ENCODE data around the gene HLCS. TPM values are rescaled to one million over a fixed set of nuclear protein-coding genes. Genes with fewer than 3 reads are reported as not detected.

HLCS gene
- polyA plus RNA-seq, 1 experiment, result 22.3 TPM

DNA sequence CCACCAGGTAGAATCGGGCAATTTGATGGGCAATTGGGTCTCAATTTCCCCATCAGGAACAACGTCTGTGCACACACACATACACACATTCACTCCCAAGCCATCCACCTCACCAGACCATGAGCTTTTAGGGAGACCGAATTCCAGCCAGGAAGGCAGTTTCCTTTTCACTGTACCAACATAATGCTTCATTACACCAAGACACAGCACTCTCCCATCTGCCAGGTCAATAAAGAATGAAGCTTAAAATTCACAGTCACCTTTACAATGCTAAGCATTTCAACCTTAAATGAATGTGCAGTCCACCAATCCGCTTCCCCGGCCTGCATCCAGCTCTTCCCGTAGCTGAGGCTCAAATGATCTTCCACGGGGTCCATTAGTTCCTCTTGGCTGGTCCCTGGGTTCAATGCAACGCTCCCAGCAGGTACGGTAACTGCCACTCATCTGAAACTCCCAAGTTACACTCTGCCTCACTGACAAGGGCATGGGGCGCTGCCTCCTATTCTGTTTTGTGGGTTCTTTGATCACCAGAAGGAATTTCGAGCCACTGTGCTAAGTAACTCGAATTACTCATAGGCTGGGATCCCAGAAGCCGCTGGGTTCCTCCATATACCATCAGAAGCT lies 162.5 kb downstream of the HLCS start:
- H3K27ac ChIP-seq (ENCODE audit: low read depth, low read length), result no peak overlapping the region
- CTCF ChIA-PET, result no interaction called here
- H3K27me3 ChIP-seq (ENCODE audit: control insufficient read depth, insufficient read depth, low read length), result no peaks in the 10 kb centered on the region
- TF ChIP-seq, protein P1, sequence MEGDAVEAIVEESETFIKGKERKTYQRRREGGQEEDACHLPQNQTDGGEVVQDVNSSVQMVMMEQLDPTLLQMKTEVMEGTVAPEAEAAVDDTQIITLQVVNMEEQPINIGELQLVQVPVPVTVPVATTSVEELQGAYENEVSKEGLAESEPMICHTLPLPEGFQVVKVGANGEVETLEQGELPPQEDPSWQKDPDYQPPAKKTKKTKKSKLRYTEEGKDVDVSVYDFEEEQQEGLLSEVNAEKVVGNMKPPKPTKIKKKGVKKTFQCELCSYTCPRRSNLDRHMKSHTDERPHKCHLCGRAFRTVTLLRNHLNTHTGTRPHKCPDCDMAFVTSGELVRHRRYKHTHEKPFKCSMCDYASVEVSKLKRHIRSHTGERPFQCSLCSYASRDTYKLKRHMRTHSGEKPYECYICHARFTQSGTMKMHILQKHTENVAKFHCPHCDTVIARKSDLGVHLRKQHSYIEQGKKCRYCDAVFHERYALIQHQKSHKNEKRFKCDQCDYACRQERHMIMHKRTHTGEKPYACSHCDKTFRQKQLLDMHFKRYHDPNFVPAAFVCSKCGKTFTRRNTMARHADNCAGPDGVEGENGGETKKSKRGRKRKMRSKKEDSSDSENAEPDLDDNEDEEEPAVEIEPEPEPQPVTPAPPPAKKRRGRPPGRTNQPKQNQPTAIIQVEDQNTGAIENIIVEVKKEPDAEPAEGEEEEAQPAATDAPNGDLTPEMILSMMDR (IDR thresholded peaks at IDR 0.05; ENCODE audit: low read depth, low read length), result no peak
- H3K9me3 ChIP-seq (ENCODE audit: control insufficient read depth, insufficient read depth, low read length), result no peaks in the 10 kb centered on the region; the same call in 1 of the 2 replicates
- POLR2A ChIA-PET, result no interaction called here
- H3K4me3 ChIP-seq (ENCODE audit: low read depth, low read length), result no peak overlapping the region
- no peak for DNase-seq (ENCODE audit: low read depth, low spot score)

GRCh38 chr21:36803051-36803645 lies 163.3 kb downstream of the HLCS start:
- H3K27ac ChIP-seq (ENCODE audit: low read depth, low read length), result no peak overlapping the region
- H3K9me3 ChIP-seq (ENCODE audit: control insufficient read depth, insufficient read depth, low read length), result no peaks in the 10 kb centered on the region; the same call in 1 of the 2 replicates
- ChIA-PET CTCF (no interaction called here), POLR2A (interaction anchor here (0.7 kb wide), 1 partner anchor 600 kb away, joined by 3 read pairs; no protein-coding TSS in a partner anchor)
- H3K27me3 ChIP-seq (ENCODE audit: control insufficient read depth, insufficient read depth, low read length), result no peaks in the 10 kb centered on the region
- H3K4me3 ChIP-seq (ENCODE audit: low read depth, low read length), result no peak overlapping the region
- no peak for DNase-seq (ENCODE audit: low read depth, low spot score)
- TF ChIP-seq, protein P1 (IDR thresholded peaks at IDR 0.05; ENCODE audit: low read depth, low read length), result no peak

DNA sequence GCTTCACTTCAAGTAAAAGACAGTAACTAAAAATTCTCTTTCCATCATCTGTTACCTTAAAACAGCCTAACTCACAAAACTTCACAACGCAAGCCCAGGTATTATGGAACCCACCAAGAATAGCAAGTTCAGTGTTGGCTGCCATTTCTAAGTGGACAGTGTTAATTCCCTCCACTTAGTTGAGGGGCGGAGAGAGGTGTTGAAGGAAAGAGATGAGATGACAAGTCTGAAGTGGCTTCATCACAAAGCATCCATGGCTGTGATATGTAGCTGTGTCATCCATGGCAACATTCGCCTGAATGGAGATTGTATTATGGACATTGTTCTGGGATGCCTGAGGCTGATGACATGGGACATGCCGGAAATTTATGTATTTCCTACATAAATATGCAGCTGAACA lies 165.7 kb downstream of the HLCS start:
- TF ChIP-seq, protein P1 (IDR thresholded peaks at IDR 0.05; ENCODE audit: low read depth, low read length), result no peak
- DNase-seq (ENCODE audit: low read depth, low spot score), result no peak
- CTCF ChIA-PET, result no interaction called here

DNA sequence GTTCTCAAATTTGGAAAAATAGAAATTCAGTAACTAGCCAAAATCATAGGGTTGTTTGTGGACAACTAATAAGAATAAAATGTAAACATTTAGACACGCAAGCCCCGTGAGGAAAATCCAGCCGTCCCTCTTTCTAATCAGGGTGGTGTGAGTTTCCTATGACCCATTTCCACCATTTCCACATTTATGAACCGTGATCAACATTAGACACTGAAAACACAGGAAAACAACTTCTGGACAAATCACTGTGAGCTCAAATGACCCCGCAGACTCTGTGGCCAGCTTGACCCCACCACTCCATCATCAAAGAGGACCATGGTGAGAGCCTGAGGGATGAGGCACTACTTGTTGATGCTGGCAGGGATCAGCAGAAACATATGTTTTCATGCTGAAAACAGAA lies 166.6 kb downstream of the HLCS start:
- no peak overlapping the region for H3K27ac ChIP-seq (ENCODE audit: low read depth, low read length)
- H3K4me3 ChIP-seq (ENCODE audit: low read depth, low read length), result no peak overlapping the region
- TF ChIP-seq, protein P1 (IDR thresholded peaks at IDR 0.05; ENCODE audit: low read depth, low read length), result no peak
- ChIA-PET CTCF (interaction anchor here (0.5 kb wide), 1 partner anchor 768 kb away, joined by 5 read pairs; no protein-coding TSS in a partner anchor), POLR2A (no interaction called here)
- DNase-seq (ENCODE audit: low read depth, low spot score), result no peak
- H3K9me3 ChIP-seq (ENCODE audit: control insufficient read depth, insufficient read depth, low read length), result peaks cover 7% of the 10 kb centered on the region; the same call in 1 of the 2 replicates
- H3K27me3 ChIP-seq (ENCODE audit: control insufficient read depth, insufficient read depth, low read length), result no peaks in the 10 kb centered on the region

More for the DNA sequence above, 165.7 kb downstream of the HLCS start:
- Histone ChIP-seq H3K9me3 (ENCODE audit: control insufficient read depth, insufficient read depth, low read length) (peaks cover 7% of the 10 kb centered on the region), H3K4me3 (ENCODE audit: low read depth, low read length) (no peak overlapping the region), H3K27ac (ENCODE audit: low read depth, low read length) (no peak overlapping the region), H3K27me3 (ENCODE audit: control insufficient read depth, insufficient read depth, low read length) (no peaks in the 10 kb centered on the region)
- POLR2A ChIA-PET, result no interaction called here

DNA sequence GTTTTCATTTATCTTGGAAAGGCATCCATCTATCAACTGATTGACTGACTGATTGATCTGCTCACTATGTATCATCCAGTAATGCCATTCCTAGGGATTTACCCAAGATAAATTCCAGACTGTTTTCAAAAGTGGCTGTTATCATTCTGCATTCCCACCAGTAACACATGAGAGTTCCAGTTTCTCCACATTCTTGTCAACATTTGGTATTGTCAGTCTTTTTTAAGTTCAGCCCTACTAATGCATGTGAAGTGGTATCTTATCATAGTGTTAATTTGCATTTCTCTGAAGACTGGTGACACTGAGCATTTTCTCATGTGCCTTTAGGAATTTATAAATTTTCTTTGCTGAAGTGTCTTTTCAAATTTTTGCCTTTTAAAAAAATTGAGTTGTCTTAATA lies 168.0 kb downstream of the HLCS start:
- ChIA-PET POLR2A (no interaction called here), CTCF (no interaction called here)
- H3K27ac ChIP-seq (ENCODE audit: low read depth, low read length), result no peak overlapping the region
- no peak overlapping the region for H3K4me3 ChIP-seq (ENCODE audit: low read depth, low read length)
- TF ChIP-seq, protein P1 (IDR thresholded peaks at IDR 0.05; ENCODE audit: low read depth, low read length), result no peak
- no peak for DNase-seq (ENCODE audit: low read depth, low spot score)
- no peaks in the 10 kb centered on the region for H3K27me3 ChIP-seq (ENCODE audit: control insufficient read depth, insufficient read depth, low read length)
- H3K9me3 ChIP-seq (ENCODE audit: control insufficient read depth, insufficient read depth, low read length), result peaks cover 7% of the 10 kb centered on the region; the same call in 1 of the 2 replicates
